CD4-positive, alpha-beta memory T cell (primary cell): ENCODE measurements around the gene PSMF1. TPM values are rescaled to one million over a fixed set of nuclear protein-coding genes. Genes with fewer than 3 reads are reported as not detected.
A peak's percentile ranks its signal among the peaks of the same experiment; 100 is the strongest.

Experiments used
- CTCF ChIA-PET: fragments of 350-600 bp; sonication (Branson Sonifier 250); formaldehyde crosslinking; loops from one replicate; lab custom pipeline; 2021; ENCODE audit warnings: inconsistent platforms; ENCODE audit not compliant: partially characterized antibody; lab: Charles Lee
- POLR2A ChIA-PET: fragments of 350-600 bp; sonication (Branson Sonifier 250); formaldehyde crosslinking; loops from one replicate; lab custom pipeline; 2021; ENCODE audit not compliant: partially characterized antibody; lab: Charles Lee
- DNase-seq, 5 donors: peaks; one replicate each; pipeline versions ENCODE4 v3.0.0 to v3.0.0-alpha.2; 2020 to 2022; ENCODE audit warnings: mixed read lengths in 1 of 5
- H3K27ac ChIP-seq: one replicate; pipeline ENCODE4 v1.7.0; 2013; ENCODE audit warnings: low read depth, low read length
- H3K27me3 ChIP-seq: 2 replicates; pipeline ENCODE4 v1.7.0; 2013; ENCODE audit warnings: mild to moderate bottlenecking, low read length, moderate library complexity; ENCODE audit not compliant: insufficient read depth
- H3K36me3 ChIP-seq: 2 replicates; pipeline ENCODE4 v1.7.0; 2013; ENCODE audit warnings: mild to moderate bottlenecking, low read length, moderate library complexity; ENCODE audit not compliant: insufficient read depth
- H3K4me1 ChIP-seq: 2 replicates; pipeline ENCODE4 v1.7.0; 2013; ENCODE audit warnings: mild to moderate bottlenecking, low read length, moderate library complexity; ENCODE audit not compliant: insufficient read depth
- H3K4me3 ChIP-seq, 2 donors: one replicate each; pipeline ENCODE4 v1.7.0; 2013; ENCODE audit warnings: low read length in 2 of 2, mild to moderate bottlenecking in 1 of 2
- H3K9me3 ChIP-seq, 2 donors: one replicate each; pipeline ENCODE4 v1.7.0; 2013; ENCODE audit warnings: low read length in 2 of 2, control low read depth in 1 of 2; ENCODE audit not compliant: control insufficient read depth in 1 of 2
- H3K27ac Mint-ChIP-seq, 7 donors: one replicate each; pipeline ENCODE4 v1.8.0; 2020 to 2021; ENCODE audit warnings: mixed read lengths in 7 of 7, mild to moderate bottlenecking in 6 of 7, inconsistent platforms in 3 of 7, moderate library complexity in 3 of 7
- H3K27me3 Mint-ChIP-seq, 2 donors: one replicate each; pipeline ENCODE4 v1.8.0; 2020 to 2021; ENCODE audit warnings: mixed read lengths in 2 of 2
- H3K36me3 Mint-ChIP-seq, 2 donors: one replicate each; pipeline ENCODE4 v1.8.0; 2020 to 2021; ENCODE audit warnings: mixed read lengths in 2 of 2, inconsistent platforms in 1 of 2, mild to moderate bottlenecking in 1 of 2
- H3K4me1 Mint-ChIP-seq, 4 donors: one replicate each; pipeline ENCODE4 v1.8.0; 2020 to 2021; ENCODE audit warnings: mixed read lengths in 4 of 4, mild to moderate bottlenecking in 1 of 4
- H3K4me3 Mint-ChIP-seq, 8 donors: one replicate each; pipeline ENCODE4 v1.8.0; 2020 to 2021; ENCODE audit warnings: mixed read lengths in 8 of 8, mild to moderate bottlenecking in 7 of 8, moderate library complexity in 6 of 8, inconsistent platforms in 3 of 8
- H3K9me3 Mint-ChIP-seq, 8 donors: one replicate each; pipeline ENCODE4 v1.8.0; 2020 to 2021; ENCODE audit warnings: mixed read lengths in 8 of 8, mild to moderate bottlenecking in 5 of 8, inconsistent platforms in 3 of 8, moderate library complexity in 1 of 8
- intact Hi-C: fragments of 100-400 bp; cut with micrococcal nuclease; formaldehyde crosslinking; loops from one replicate; pipeline ENCODE4 v1.15.1; 2023
- polyA plus RNA-seq, 2 donors: library from polyadenylated mRNA; unstranded; fragments of 300-500 nt; fragmentation: Illumina TruSeq; gene quantifications; one replicate each; pipeline ENCODE4 v1.2.3, GENCODE V29; 2021
- total RNA-seq, 2 experiments: library from RNA; stranded (reverse); gene quantifications; one replicate each; pipeline ENCODE4 v1.2.3, GENCODE V29; 2021

The PSMF1 gene, protein sequence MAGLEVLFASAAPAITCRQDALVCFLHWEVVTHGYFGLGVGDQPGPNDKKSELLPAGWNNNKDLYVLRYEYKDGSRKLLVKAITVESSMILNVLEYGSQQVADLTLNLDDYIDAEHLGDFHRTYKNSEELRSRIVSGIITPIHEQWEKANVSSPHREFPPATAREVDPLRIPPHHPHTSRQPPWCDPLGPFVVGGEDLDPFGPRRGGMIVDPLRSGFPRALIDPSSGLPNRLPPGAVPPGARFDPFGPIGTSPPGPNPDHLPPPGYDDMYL
- total RNA-seq (100 to 1,000 TPM; 118 to 123 TPM), polyA plus RNA-seq (100 to 1,000 TPM; 134 to 189 TPM)

DNA sequence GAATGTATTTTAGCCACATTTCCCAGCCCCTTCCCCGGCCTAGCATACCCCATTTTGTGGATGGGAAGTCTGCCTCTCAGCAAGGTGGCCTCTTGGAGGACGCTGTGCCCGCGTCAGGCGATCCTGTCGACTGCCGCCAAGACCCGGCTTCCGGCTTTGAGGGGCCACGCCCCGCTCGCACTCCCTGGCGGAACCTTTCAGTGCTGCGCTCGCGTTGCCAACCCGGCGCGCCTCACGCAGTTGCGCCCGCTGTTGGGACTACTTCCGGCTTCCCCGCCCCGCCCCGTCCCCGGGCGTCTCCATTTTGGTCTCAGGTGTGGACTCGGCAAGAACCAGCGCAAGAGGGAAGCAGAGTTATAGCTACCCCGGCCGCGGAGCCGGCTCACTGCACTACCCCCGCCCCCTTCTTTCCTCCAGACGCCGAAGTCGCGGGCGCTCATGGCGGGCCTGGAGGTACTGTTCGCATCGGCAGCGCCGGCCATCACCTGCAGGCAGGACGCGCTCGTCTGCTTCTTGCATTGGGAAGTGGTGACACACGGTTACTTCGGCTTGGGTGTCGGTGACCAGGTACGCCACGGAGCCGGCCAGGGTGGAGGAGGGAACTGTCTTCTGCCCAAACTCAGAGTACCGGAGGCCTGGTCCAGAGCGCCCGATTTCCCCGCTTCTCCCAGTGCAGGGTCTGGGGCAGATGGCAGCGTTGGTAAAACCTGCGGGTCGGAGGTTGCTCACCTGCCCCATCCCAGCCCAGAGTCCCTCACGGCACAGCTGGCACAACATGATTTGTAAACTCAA is at the start of gene PSMF1:
TSS of gene PSMF1 (plus strand) at position 267 of the 792 bp plus-strand sequence. CDS start at position 439, 172 bp downstream.
- no peaks in the 10 kb centered on the region for H3K27me3 Mint-ChIP-seq
- H3K9me3 Mint-ChIP-seq: peaks cover 0 to 2% (median 0%) of the 10 kb centered on the region in 8 donors
- peak within 1 kb of the TSS; percentile 91 to 97 (median 95) for H3K27ac Mint-ChIP-seq
- peaks cover 52% of the 10 kb centered on the region for H3K4me1 ChIP-seq
- H3K36me3 Mint-ChIP-seq: peaks cover 25 to 40% of the 10 kb centered on the region in 2 donors
- H3K4me3 ChIP-seq: peak within 1 kb of the TSS; percentile 85 to 99
- intact Hi-C loops: loop anchor here (1.0 kb wide), 4 partner anchors 108 to 285 kb away; partner anchors contain the start of genes FAM110A, FKBP1A and RAD21L1
- H3K27ac ChIP-seq: peak within 1 kb of the TSS; percentile 78
- H3K4me3 Mint-ChIP-seq: peak within 1 kb of the TSS; percentile 91 to 97 (median 95)
- H3K9me3 ChIP-seq: no peaks in the 10 kb centered on the region
- peak; percentile 95 to 98 (median 96) for DNase-seq
- CTCF ChIA-PET: interaction anchor here (1.0 to 2.7 kb wide), 4 partner anchors 10 to 386 kb away, joined by 3 to 17 read pairs (median 4); no protein-coding TSS in a partner anchor
- no peaks in the 10 kb centered on the region for H3K27me3 ChIP-seq
- POLR2A ChIA-PET: interaction anchor here (0.6 to 1.9 kb wide), 7 partner anchors 10 to 348 kb away, joined by 3 to 5 read pairs (median 3); partner anchors contain the start of genes NSFL1C and SNPH
- peaks cover under 1% of the 10 kb centered on the region for H3K36me3 ChIP-seq
- peaks cover 47 to 70% (median 58%) of the 10 kb centered on the region in 4 donors for H3K4me1 Mint-ChIP-seq

DNA sequence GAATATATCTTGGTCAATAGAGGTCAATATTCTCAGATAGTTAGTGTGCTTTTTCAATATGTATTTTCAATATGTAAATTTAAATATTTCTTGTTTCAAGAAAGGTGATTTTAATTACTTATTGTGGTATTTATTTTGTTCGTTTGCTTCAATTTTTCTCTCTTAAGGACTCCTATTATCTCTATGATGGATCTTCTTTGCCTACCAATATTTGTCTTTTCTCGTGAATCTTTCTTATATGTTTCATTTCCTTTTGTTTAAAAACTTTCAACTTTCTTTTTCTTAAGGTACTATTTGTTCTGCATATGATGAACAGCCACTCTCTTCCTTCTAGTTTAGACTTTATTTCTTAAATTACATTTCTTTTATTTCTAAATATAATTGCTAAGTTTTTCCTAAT is 46.1 kb upstream of the PSMF1 start:
- CTCF ChIA-PET: no interaction called here
- POLR2A ChIA-PET: no interaction called here
- Histone ChIP-seq H3K4me3 (no peak overlapping the region), H3K4me1 (no peaks in the 10 kb centered on the region), H3K36me3 (no peaks in the 10 kb centered on the region), H3K27me3 (no peaks in the 10 kb centered on the region), H3K9me3 (no peaks in the 10 kb centered on the region), H3K27ac (no peak overlapping the region)
- Mint-ChIP-seq H3K27me3 (peaks cover 0 to 5% of the 10 kb centered on the region in 2 donors), H3K27ac (no peak overlapping the region), H3K4me1 (no peaks in the 10 kb centered on the region), H3K4me3 (no peak overlapping the region), H3K36me3 (peaks cover 0 to 34% of the 10 kb centered on the region in 2 donors), H3K9me3 (peaks cover 0 to 39% (median 20%) of the 10 kb centered on the region in 8 donors)
- intact Hi-C loops: no loop called here
- no peak for DNase-seq

DNA sequence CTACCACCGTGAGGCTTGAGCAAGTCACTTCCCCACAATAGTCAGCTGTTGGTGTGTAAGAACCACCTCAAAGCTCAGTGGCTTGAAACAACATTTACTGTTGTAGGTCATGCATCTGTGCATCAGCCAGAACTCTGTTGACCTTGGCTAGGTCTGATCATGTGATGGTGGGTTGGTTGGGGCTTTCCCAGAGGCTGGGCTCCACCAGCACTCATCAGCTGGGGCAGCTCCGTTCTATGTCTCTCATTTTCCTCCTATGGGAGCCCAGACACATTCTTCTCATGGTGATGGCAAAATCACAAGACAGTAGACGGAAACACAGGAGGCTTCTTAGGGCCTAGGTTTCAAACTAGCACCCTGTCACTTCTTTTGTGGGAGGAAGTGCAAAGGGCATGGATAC is 42.8 kb upstream of the PSMF1 start:
- H3K4me3 ChIP-seq: no peak overlapping the region
- Mint-ChIP-seq H3K9me3 (peaks cover 0 to 13% (median 5%) of the 10 kb centered on the region in 8 donors), H3K4me3 (no peak overlapping the region), H3K4me1 (no peaks in the 10 kb centered on the region), H3K36me3 (peaks cover 0 to 24% of the 10 kb centered on the region in 2 donors), H3K27me3 (no peaks in the 10 kb centered on the region), H3K27ac (no peak overlapping the region)
- ChIA-PET CTCF (no interaction called here), POLR2A (no interaction called here)
- H3K4me1 ChIP-seq: no peaks in the 10 kb centered on the region
- intact Hi-C loops: no loop called here
- H3K9me3 ChIP-seq: no peaks in the 10 kb centered on the region
- no peaks in the 10 kb centered on the region for H3K36me3 ChIP-seq
- no peak overlapping the region for H3K27ac ChIP-seq
- DNase-seq: no peak
- H3K27me3 ChIP-seq: no peaks in the 10 kb centered on the region

DNA sequence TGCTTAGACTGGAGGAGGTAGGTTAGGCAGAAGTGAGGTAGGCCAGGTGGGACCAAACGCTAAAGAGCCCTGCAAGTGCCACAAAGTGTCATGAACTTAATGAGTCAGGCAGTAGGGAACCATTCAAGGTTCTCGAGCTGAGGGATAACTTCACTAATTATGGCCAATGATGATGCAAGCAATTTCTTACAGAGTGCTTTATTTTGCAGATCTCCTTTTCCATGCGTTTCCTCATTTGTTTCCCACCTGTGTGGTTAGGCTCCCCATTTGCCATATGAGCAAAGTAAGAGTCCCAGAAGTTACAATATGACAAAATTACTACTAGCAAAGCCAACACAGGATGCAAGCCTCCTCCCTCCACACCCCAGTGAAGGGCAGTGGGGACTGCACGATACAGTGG is 36.5 kb upstream of the PSMF1 start:
- Mint-ChIP-seq H3K36me3 (peaks cover 0 to 9% of the 10 kb centered on the region in 2 donors), H3K27ac (peak overlapping the region in 1 of 7 donors; percentile 25)
- CTCF ChIA-PET: no interaction called here

DNA sequence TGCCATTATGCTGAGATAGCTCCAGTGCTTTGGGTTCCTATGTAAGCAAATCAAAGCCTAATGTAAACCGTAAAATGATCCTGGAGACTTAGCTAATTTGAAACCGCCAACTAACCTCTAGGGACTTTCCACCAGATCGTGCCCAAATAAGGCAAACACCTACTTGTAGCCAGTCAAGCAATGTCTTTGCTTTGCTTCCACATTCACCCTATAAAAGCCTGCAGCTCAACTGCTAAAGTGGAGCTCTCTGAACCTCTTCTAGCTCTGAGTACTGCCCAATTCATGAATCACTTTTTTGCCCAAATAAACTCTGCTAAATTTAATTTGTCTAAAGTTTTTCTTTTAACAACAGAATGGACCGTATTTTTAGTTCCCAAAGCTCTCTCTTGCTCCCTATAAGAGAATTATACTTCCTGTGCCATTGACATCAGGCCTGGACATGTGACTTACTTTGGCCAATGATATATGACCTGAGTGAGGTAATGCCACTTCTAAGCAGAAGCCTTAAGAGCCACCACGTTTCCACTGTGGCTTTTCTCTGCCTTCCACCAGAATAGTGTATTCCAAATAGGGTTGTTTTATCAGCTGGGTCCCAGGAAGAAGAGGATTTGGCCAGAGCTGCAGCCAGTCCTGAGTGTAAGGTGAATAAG is 34.8 kb upstream of the PSMF1 start:
- Histone ChIP-seq H3K4me1 (no peaks in the 10 kb centered on the region), H3K27me3 (no peaks in the 10 kb centered on the region), H3K36me3 (no peaks in the 10 kb centered on the region), H3K9me3 (no peaks in the 10 kb centered on the region), H3K4me3 (no peak overlapping the region), H3K27ac (no peak overlapping the region)
- H3K27me3 Mint-ChIP-seq: no peaks in the 10 kb centered on the region
- H3K9me3 Mint-ChIP-seq: peaks cover 0 to 30% (median 13%) of the 10 kb centered on the region in 8 donors
- ChIA-PET POLR2A (no interaction called here), CTCF (no interaction called here)
- no peak for DNase-seq
- H3K4me3 Mint-ChIP-seq: no peak overlapping the region
- intact Hi-C loops: no loop called here
- peaks cover 0 to 9% of the 10 kb centered on the region in 2 donors for H3K36me3 Mint-ChIP-seq
- no peak overlapping the region for H3K27ac Mint-ChIP-seq
- H3K4me1 Mint-ChIP-seq: peaks cover 0 to 5% (median 0%) of the 10 kb centered on the region in 4 donors

More for the DNA sequence above, 36.5 kb upstream of the PSMF1 start:
- Histone ChIP-seq H3K27ac (no peak overlapping the region), H3K4me3 (no peak overlapping the region), H3K36me3 (no peaks in the 10 kb centered on the region), H3K27me3 (no peaks in the 10 kb centered on the region), H3K4me1 (no peaks in the 10 kb centered on the region), H3K9me3 (no peaks in the 10 kb centered on the region)
- peaks cover 0 to 25% (median 13%) of the 10 kb centered on the region in 8 donors for H3K9me3 Mint-ChIP-seq
- DNase-seq: no peak
- POLR2A ChIA-PET: no interaction called here
- peaks cover 0 to 5% (median 0%) of the 10 kb centered on the region in 4 donors for H3K4me1 Mint-ChIP-seq
- intact Hi-C loops: no loop called here
- H3K27me3 Mint-ChIP-seq: no peaks in the 10 kb centered on the region
- H3K4me3 Mint-ChIP-seq: no peak overlapping the region

DNA sequence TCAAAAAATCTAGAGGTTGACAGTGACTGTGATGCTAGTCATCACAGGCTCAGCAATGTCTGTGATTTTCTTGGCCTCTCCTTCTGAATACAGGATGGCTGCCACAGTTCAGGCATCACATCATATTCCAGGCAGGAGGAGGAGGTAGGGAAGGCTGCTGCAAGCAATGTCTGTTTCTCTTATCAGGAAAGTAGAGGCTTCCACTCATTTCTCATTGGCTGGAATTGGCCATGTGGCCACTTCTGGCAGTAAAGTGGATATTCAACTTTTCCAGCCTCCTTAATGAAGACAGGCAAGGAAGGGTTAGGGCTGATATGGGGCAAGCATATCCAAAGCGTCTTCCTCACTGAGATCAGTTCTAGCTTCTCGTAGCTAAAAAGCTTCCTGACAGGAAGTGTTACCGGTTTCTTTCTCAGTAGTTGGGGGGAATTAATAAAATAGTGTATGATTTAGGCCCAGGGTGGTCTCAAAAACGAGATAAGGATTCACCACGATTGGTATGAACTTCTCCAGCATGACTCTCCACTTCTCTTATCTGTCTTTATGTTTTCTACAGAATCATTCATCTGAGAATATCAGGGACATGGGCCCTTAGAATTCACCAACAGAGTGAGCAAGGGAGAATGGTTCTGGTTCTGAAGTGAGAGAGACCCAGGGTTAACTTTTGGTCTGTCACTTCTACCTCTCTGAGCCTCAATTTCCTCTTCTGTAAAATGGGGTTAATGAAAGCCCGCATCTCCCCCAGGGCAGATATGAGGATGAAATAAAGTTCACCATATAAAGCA is 32.7 kb upstream of the PSMF1 start:
- CTCF ChIA-PET: no interaction called here
- no peaks in the 10 kb centered on the region for H3K4me1 ChIP-seq
- H3K27me3 ChIP-seq: no peaks in the 10 kb centered on the region

More for the DNA sequence above, 32.7 kb upstream of the PSMF1 start:
- Histone ChIP-seq H3K4me3 (no peak overlapping the region), H3K27ac (no peak overlapping the region), H3K36me3 (no peaks in the 10 kb centered on the region), H3K9me3 (no peaks in the 10 kb centered on the region)
- no peak for DNase-seq
- H3K4me3 Mint-ChIP-seq: no peak overlapping the region
- intact Hi-C loops: no loop called here
- POLR2A ChIA-PET: no interaction called here
- peaks cover 0 to 36% (median 24%) of the 10 kb centered on the region in 8 donors for H3K9me3 Mint-ChIP-seq
- peaks cover 7 to 16% of the 10 kb centered on the region in 2 donors for H3K36me3 Mint-ChIP-seq
- H3K4me1 Mint-ChIP-seq: peaks cover 0 to 5% (median 0%) of the 10 kb centered on the region in 4 donors
- H3K27ac Mint-ChIP-seq: no peak overlapping the region
- no peaks in the 10 kb centered on the region for H3K27me3 Mint-ChIP-seq
